ENCODE measurements around the gene TNFRSF17. TPM values are rescaled to one million over a fixed set of nuclear protein-coding genes. Genes with fewer than 3 reads are reported as not detected.

Gene TNFRSF17
- total and polyA plus RNA-seq, 9 of the 15 experiments (the other 6 are each of a cell fraction or from before 2014, with no cell fraction given), result not detected

DNA sequence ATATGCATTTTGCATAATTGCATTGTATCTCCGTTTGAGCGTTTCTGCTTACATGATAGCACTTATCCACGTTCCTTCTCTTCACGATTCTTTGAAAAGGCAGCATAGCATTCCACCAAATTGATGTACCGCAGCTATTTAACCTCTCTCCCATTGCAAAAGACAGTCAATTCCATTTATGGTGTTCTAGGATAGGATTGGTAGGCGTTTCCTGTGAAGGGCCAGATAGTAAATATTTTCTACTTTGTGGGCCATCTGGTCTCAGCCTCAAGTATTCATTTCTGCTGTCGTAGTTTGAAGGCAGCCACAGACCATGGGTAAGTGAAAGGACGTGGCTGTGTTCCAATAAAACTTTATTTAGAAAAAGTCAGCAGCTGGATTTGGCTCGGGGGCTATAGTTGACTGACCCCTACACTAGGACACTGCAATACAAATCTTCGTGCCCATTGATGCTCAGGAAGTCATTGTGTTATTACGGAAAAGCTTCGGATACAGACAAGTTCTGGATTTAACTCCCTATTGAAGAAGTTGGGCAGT, 21.6 kb downstream of the TNFRSF17 start:
- intact Hi-C loops (cut with micrococcal nuclease), result no loop called here
- WGBS (ENCODE audit: insufficient coverage, low coverage, missing lambda C conversion rate), result 65% methylated on average over 12 of the region's 12 CpGs

More for the DNA sequence above, 21.6 kb downstream of the TNFRSF17 start:
- ATAC-seq (no peak), DNase-seq (ENCODE audit: extremely low read depth in 1 of 4, low spot score in 3 of 4) (no peak), FAIRE-seq (no peak)
- CTCF ChIA-PET (ENCODE audit: low intra/inter-chr PET ratio), result no interaction called here
- in situ Hi-C loops (cut with MboI), result no loop called here
- Histone ChIP-seq H3K4me1 (replicated peaks in 1 of 2; ENCODE audit: control insufficient read depth in 2 of 2, insufficient read depth in 2 of 2, low read length in 2 of 2) (peaks cover 0 to 5% of the 10 kb centered on the region in 2 experiments; a peak in 4 of 5 replicates), H3K36me3 (ENCODE audit: control insufficient read depth, insufficient read depth, low read length) (no peaks in the 10 kb centered on the region), H2AFZ (ENCODE audit: low read depth, low read length) (no peak overlapping the region), H3K9me1 (ENCODE audit: control insufficient read depth, insufficient read depth, low read length) (no peaks in the 10 kb centered on the region), H3K27me3 (ENCODE audit: control insufficient read depth in 2 of 2, insufficient read depth in 2 of 2, low read length in 2 of 2) (no peaks in the 10 kb centered on the region), H3K4me2 (ENCODE audit: insufficient read depth, low read length) (no peak overlapping the region), H3K9me3 (replicated peaks; ENCODE audit: control insufficient read depth, insufficient read depth, low read depth, low read length) (no peaks in the 10 kb centered on the region), H3K9ac (ENCODE audit: insufficient read depth in 1 of 2, low read depth in 2 of 2, low read length in 2 of 2) (no peak overlapping the region), H3K4me3 (no peak overlapping the region), H3K79me2 (ENCODE audit: control insufficient read depth, insufficient read depth, low read length) (no peaks in the 10 kb centered on the region), H4K20me1 (replicated peaks; ENCODE audit: control insufficient read depth, insufficient read depth, low read length) (no peaks in the 10 kb centered on the region), H3K27ac (ENCODE audit: extremely low read depth, low read depth, low read length) (no peak overlapping the region)
- no TSS peak for BruUV-seq (replicated peaks)
- TF ChIP-seq HMBOX1 (IDR thresholded peaks at IDR 0.05) (no peak), DPF2 (IDR thresholded peaks at IDR 0.05) (no peak), ZBTB40 (IDR thresholded peaks at IDR 0.05) (peak; percentile 95), ZBTB40 (CRISPR knock-in tag; IDR thresholded peaks at IDR 0.05) (peak; percentile 77), ZNF23 (CRISPR knock-in tag; IDR thresholded peaks at IDR 0.05) (no peak), MAFK (IDR thresholded peaks at IDR 0.05; ENCODE audit: low read length) (no peak), BCOR (IDR thresholded peaks at IDR 0.05) (no peak)
- TF ChIP-seq, protein P1, sequence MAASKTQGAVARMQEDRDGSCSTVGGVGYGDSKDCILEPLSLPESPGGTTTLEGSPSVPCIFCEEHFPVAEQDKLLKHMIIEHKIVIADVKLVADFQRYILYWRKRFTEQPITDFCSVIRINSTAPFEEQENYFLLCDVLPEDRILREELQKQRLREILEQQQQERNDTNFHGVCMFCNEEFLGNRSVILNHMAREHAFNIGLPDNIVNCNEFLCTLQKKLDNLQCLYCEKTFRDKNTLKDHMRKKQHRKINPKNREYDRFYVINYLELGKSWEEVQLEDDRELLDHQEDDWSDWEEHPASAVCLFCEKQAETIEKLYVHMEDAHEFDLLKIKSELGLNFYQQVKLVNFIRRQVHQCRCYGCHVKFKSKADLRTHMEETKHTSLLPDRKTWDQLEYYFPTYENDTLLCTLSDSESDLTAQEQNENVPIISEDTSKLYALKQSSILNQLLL (CRISPR knock-in tag; IDR thresholded peaks at IDR 0.05; ENCODE audit: borderline replicate concordance), result no peak
- POLR2A ChIA-PET, result interaction anchor here (3.6 kb wide), 1 partner anchor 9 kb away, joined by 10 read pairs; the partner anchor contains the start of gene SNX29

Data from K562 (cell line).